Esophagus muscularis mucosa (tissue), 4 donors: ENCODE data around the gene VPS52.

Experiments
- CTCF ChIP-seq, 3 experiments: fragments of 200-600 bp in 2 of 3; fragments of 450-650 bp in 1 of 3; sonication (generic) in 2 of 3; IDR thresholded peaks; one replicate each; pipeline ENCODE4 v1.5.1; 2017 to 2019; ENCODE audit warnings: antibody characterized with exemption in 3 of 3, mild to moderate bottlenecking in 2 of 3, moderate library complexity in 1 of 3
- EP300 ChIP-seq: sonication (generic); formaldehyde crosslinking; IDR thresholded peaks from one replicate; pipeline ENCODE4 v1.6.1; 2017; ENCODE audit warnings: antibody characterized with exemption
- POLR2A ChIP-seq: fragments of 450-650 bp; IDR thresholded peaks from one replicate; pipeline ENCODE4 v1.6.1; 2017; ENCODE audit warnings: antibody characterized with exemption, moderate library complexity, mild to moderate bottlenecking, low read depth
- POLR2AphosphoS5 ChIP-seq, 2 donors: sonication (generic); formaldehyde crosslinking; IDR thresholded peaks; one replicate each; pipeline ENCODE4 v1.6.1; 2017; ENCODE audit warnings: antibody characterized with exemption in 2 of 2

- TF ChIP-seq CTCF (IDR thresholded peaks at IDR 0.05) (no peak), POLR2AphosphoS5 (IDR thresholded peaks at IDR 0.05) (no peak), POLR2A (no peak), EP300 (no peak)
Observed at GRCh38 chr6:33306356-33306755, 34.7 kb upstream of the VPS52 start.
